ENCODE results near the gene PRKRA. TPM values are rescaled to one million over a fixed set of nuclear protein-coding genes. Genes with fewer than 3 reads are reported as not detected.

PRKRA gene
- total and polyA plus RNA-seq, 9 of the 15 experiments (the other 6 are each of a cell fraction or from before 2014, with no cell fraction given): 14.1 to 78.1 (median 52.3) TPM

DNA sequence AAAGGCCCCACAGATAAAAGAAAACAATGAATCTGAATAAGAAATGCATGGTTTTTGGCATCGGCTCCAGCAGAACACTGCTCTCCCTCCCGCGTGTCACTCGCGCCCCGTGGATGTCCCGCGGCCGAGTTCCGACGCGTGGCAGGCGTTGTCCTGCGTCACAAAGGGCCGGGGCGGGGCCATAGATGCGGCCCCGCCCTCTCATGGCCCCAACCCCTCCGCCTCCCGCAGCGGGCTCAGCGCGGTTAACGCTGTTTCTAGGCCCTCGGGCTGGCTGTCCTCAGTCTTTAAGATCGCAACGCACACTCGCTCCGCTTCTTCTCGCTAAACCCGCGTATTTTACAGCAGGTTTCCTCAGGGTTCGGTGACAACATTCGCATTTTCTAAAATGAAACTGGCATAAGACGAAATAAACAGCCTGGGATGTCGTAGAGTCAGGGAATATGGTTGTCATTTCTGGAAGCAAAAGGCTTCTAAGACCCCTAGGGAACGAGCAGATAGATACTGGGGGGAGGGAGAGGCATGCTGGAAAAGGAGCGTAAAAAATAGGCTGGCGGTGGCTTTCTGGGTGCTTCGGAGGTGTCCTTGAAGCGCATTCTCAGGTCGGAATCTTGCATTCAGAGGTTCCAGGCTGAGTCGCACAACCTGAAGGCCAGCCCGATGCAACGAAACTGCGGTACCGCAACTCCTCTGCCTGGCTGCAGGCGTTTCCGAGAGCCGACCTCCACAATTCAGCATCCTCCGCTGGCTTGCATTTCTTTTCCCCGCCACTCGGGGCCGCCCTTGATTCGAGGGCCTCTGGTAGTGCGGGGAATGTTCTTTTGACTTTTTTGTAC lies 27.7 kb upstream of the PRKRA start, which contains the start of gene FKBP7 (continued):
- TF ChIP-seq CC2D1A (IDR thresholded peaks at IDR 0.05) (no peak), SMAD2 (IDR thresholded peaks at IDR 0.05; ENCODE audit: low read depth, low read length) (no peak), RBM34 (IDR thresholded peaks at IDR 0.05; ENCODE audit: borderline replicate concordance, insufficient read depth, low read length) (no peak), ATF1 (CRISPR knock-in tag; IDR thresholded peaks at IDR 0.05) (peak; percentile 51), ATF1 (tag; IDR thresholded peaks at IDR 0.05) (peak; percentile 96), HOXB6 (CRISPR knock-in tag; IDR thresholded peaks at IDR 0.05; ENCODE audit: borderline replicate concordance) (no peak), FOXP1 (CRISPR knock-in tag; IDR thresholded peaks at IDR 0.05) (no peak), FOSL1 (tag; conservative IDR thresholded peaks at IDR 0.05) (no peak), DPF2 (IDR thresholded peaks at IDR 0.05) (peak; percentile 41), ZNF12 (CRISPR knock-in tag; IDR thresholded peaks at IDR 0.05) (0 out of 2 replicates have a peak, but pooled peaks have one; percentile 62), ZNF444 (CRISPR knock-in tag; IDR thresholded peaks at IDR 0.05) (0 out of 2 replicates have a peak, but pooled peaks have one; percentile 39), ZNF24 (IDR thresholded peaks at IDR 0.05) (0 out of 2 replicates have a peak, but pooled peaks have one; percentile 31), EGR1 (conservative IDR thresholded peaks at IDR 0.05) (no peak), SIX5 (IDR thresholded peaks at IDR 0.05; ENCODE audit: borderline replicate concordance in 1 of 2, insufficient read depth in 1 of 2, low read depth in 1 of 2, low read length in 2 of 2) (no peak)
- TF ChIP-seq, protein P1, sequence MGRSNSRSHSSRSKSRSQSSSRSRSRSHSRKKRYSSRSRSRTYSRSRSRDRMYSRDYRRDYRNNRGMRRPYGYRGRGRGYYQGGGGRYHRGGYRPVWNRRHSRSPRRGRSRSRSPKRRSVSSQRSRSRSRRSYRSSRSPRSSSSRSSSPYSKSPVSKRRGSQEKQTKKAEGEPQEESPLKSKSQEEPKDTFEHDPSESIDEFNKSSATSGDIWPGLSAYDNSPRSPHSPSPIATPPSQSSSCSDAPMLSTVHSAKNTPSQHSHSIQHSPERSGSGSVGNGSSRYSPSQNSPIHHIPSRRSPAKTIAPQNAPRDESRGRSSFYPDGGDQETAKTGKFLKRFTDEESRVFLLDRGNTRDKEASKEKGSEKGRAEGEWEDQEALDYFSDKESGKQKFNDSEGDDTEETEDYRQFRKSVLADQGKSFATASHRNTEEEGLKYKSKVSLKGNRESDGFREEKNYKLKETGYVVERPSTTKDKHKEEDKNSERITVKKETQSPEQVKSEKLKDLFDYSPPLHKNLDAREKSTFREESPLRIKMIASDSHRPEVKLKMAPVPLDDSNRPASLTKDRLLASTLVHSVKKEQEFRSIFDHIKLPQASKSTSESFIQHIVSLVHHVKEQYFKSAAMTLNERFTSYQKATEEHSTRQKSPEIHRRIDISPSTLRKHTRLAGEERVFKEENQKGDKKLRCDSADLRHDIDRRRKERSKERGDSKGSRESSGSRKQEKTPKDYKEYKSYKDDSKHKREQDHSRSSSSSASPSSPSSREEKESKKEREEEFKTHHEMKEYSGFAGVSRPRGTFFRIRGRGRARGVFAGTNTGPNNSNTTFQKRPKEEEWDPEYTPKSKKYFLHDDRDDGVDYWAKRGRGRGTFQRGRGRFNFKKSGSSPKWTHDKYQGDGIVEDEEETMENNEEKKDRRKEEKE (IDR thresholded peaks at IDR 0.05; ENCODE audit: borderline replicate concordance in 1 of 2, control insufficient read depth in 1 of 2, low read depth in 2 of 2, low read length in 1 of 2): no peak
- TF ChIP-seq, protein P2, sequence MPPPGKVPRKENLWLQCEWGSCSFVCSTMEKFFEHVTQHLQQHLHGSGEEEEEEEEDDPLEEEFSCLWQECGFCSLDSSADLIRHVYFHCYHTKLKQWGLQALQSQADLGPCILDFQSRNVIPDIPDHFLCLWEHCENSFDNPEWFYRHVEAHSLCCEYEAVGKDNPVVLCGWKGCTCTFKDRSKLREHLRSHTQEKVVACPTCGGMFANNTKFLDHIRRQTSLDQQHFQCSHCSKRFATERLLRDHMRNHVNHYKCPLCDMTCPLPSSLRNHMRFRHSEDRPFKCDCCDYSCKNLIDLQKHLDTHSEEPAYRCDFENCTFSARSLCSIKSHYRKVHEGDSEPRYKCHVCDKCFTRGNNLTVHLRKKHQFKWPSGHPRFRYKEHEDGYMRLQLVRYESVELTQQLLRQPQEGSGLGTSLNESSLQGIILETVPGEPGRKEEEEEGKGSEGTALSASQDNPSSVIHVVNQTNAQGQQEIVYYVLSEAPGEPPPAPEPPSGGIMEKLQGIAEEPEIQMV (tag; conservative IDR thresholded peaks at IDR 0.05; ENCODE audit: low read depth): no peak
- TF ChIP-seq, protein P3, sequence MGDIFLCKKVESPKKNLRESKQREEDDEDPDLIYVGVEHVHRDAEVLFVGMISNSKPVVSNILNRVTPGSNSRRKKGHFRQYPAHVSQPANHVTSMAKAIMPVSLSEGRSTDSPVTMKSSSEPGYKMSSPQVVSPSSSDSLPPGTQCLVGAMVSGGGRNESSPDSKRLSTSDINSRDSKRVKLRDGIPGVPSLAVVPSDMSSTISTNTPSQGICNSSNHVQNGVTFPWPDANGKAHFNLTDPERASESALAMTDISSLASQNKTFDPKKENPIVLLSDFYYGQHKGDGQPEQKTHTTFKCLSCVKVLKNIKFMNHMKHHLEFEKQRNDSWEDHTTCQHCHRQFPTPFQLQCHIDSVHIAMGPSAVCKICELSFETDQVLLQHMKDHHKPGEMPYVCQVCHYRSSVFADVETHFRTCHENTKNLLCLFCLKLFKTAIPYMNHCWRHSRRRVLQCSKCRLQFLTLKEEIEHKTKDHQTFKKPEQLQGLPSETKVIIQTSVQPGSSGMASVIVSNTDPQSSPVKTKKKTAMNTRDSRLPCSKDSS (IDR thresholded peaks at IDR 0.05; ENCODE audit: low read depth, partially characterized antibody): no peak
- TF ChIP-seq, protein P4, sequence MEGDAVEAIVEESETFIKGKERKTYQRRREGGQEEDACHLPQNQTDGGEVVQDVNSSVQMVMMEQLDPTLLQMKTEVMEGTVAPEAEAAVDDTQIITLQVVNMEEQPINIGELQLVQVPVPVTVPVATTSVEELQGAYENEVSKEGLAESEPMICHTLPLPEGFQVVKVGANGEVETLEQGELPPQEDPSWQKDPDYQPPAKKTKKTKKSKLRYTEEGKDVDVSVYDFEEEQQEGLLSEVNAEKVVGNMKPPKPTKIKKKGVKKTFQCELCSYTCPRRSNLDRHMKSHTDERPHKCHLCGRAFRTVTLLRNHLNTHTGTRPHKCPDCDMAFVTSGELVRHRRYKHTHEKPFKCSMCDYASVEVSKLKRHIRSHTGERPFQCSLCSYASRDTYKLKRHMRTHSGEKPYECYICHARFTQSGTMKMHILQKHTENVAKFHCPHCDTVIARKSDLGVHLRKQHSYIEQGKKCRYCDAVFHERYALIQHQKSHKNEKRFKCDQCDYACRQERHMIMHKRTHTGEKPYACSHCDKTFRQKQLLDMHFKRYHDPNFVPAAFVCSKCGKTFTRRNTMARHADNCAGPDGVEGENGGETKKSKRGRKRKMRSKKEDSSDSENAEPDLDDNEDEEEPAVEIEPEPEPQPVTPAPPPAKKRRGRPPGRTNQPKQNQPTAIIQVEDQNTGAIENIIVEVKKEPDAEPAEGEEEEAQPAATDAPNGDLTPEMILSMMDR (IDR thresholded peaks at IDR 0.05 in 2 of 3, conservative IDR thresholded peaks at IDR 0.05 in 1 of 3; ENCODE audit: insufficient read depth in 2 of 3, low read depth in 1 of 3, low read length in 3 of 3): peak; percentile 94 to 97 (median 96)

Data from K562 (cell line).